HepG2 (cell line): ENCODE data around the gene UNG.

Experiments used
- HDAC2 ChIP-seq: sonication (generic); formaldehyde crosslinking; IDR thresholded peaks from 2 replicates; pipeline ENCODE4 v1.4.0; 2020; ENCODE audit warnings: missing genetic modification reagents
- NR2C2 ChIP-seq: sonication (generic); formaldehyde crosslinking; IDR thresholded peaks from 2 replicates; pipeline ENCODE4 v1.4.0; 2020; ENCODE audit warnings: missing genetic modification reagents, mild to moderate bottlenecking, moderate library complexity, borderline replicate concordance
- REST ChIP-seq, 2 experiments: IDR thresholded peaks; 2 replicates each; pipeline ENCODE4 v1.6.1; 2011 to 2012; ENCODE audit warnings: low read length in 2 of 2, borderline replicate concordance in 1 of 2, low read depth in 1 of 2, mild to moderate bottlenecking in 1 of 2, moderate library complexity in 1 of 2
- SP1 ChIP-seq, 2 experiments: fragments of 450-650 bp in 1 of 2; sonication (generic) in 1 of 2; formaldehyde crosslinking in 1 of 2; IDR thresholded peaks; 2 replicates each; pipeline versions ENCODE4 v1.4.0 to v1.6.1; 2016 to 2020; ENCODE audit warnings: missing genetic modification reagents in 1 of 2
- TRIM24 ChIP-seq: sonication (generic); formaldehyde crosslinking; IDR thresholded peaks from 2 replicates; pipeline ENCODE4 v1.8.0; 2022; ENCODE audit warnings: mild to moderate bottlenecking, missing genetic modification reagents
- ZBTB4 ChIP-seq: sonication (generic); formaldehyde crosslinking; IDR thresholded peaks from 2 replicates; pipeline ENCODE4 v1.4.0; 2020; ENCODE audit warnings: missing genetic modification reagents, mild to moderate bottlenecking, borderline replicate concordance
- ZNF784 ChIP-seq: sonication (generic); formaldehyde crosslinking; IDR thresholded peaks from 2 replicates; pipeline ENCODE4 v1.5.1; 2020; ENCODE audit warnings: missing genetic modification reagents, mild to moderate bottlenecking, borderline replicate concordance

GRCh38 chr12:109085590-109085989 lies 11.8 kb upstream of the UNG start:
- TF ChIP-seq REST (IDR thresholded peaks at IDR 0.05; ENCODE audit: borderline replicate concordance in 1 of 2, low read depth in 1 of 2, low read length in 2 of 2) (no peak), NR2C2 (CRISPR knock-in tag) (no peak), SP1 (IDR thresholded peaks at IDR 0.05) (no peak), SP1 (CRISPR knock-in tag; IDR thresholded peaks at IDR 0.05) (no peak), TRIM24 (no peak), ZBTB4 (CRISPR knock-in tag) (no peak), HDAC2 (no peak), ZNF784 (no peak)
